H1 (cell line): Measurements from ENCODE around the gene TOMM22. TPM values are rescaled to one million over a fixed set of nuclear protein-coding genes. Genes with fewer than 3 reads are reported as not detected.

Experiments used
- CHD7 ChIP-seq: fragments of 300-600 bp; sonication (generic); IDR thresholded peaks from 2 replicates; pipeline ENCODE4 v1.7.1; 2012; ENCODE audit warnings: low read length, moderate library complexity, mild to moderate bottlenecking, inconsistent platforms; ENCODE audit not compliant: insufficient replicate concordance
- polyA plus RNA-seq, 7 experiments: library from polyadenylated mRNA; depleted of rRNA in 3 of 7; stranded (reverse) in 5 of 7; unstranded in 2 of 7; fragments of >200 nt in 5 of 7; fragments of 200-250 nt in 2 of 7; gene quantifications; 1 replicate in 5 of 7; 2 replicates in 1 of 7; 4 replicates in 1 of 7; pipeline versions ENCODE4 v1.2.1 to v1.2.3, GENCODE V29; 2011 to 2013; ENCODE audit warnings: missing spikeins in 2 of 7, mixed read lengths in 2 of 7
- total RNA-seq: library from RNA; stranded (reverse); fragmentation: NEBNext Ultra II Directional; extraction: Animal tissue kit (Norgen Biotek cat#: 25700); gene quantifications from 2 replicates; pipeline ENCODE4 v1.2.1, GENCODE V29; 2021

The TOMM22 gene
- total and polyA plus RNA-seq, 2 of the 8 experiments (the other 6 are each of a cell fraction or from before 2014, with no cell fraction given) = 84.0 to 125 TPM

GRCh38 chr22:38729946-38730345 is 48.2 kb downstream of the TOMM22 start (continued):
- no peak for TF ChIP-seq CHD7
